ENCODE data around the gene TNNI2.
A peak's percentile ranks its signal among the peaks of the same experiment; 100 is the strongest.

Gene TNNI2

DNA sequence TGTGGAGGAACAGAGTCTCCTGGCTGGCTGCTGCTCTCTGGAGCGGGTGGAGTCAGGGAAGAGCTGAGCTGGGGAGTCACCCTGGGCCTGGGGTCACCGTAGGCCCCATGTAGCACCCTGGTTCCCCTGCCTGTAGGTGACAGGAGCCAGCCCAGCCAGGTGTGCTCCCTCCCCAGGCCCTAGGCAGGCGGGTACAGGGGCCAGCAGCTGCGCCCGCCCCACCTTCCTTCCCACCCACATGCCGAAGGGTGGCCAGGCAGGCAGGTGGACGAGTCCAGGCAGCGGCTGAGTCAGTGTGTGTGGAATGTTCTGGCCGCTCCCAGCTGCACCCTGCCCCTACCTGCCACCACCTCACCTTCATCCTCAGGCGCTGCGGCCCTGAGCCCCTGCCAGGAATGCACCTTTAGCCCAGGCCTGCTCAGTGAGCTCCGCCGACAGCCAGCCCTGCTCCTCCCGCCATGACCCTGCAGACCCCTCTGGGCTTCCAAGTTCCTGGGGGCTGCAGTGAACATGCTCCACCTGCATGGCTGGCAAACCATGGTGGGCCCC is 4.6 kb upstream of the TNNI2 start:
- TF ChIP-seq RAD21 (IDR thresholded peaks at IDR 0.05; ENCODE audit: low read depth) (no peak), CEBPB (IDR thresholded peaks at IDR 0.05) (no peak), USF1 (IDR thresholded peaks at IDR 0.05) (no peak; the same call in 1 of the 2 replicates), YY1 (IDR thresholded peaks at IDR 0.05; ENCODE audit: low read depth) (peak; percentile 61; the same call in 1 of the 2 replicates), ZBTB7A (IDR thresholded peaks at IDR 0.05; ENCODE audit: low read depth) (no peak; the same call in 1 of the 2 replicates), FOXM1 (IDR thresholded peaks at IDR 0.05; ENCODE audit: borderline replicate concordance, low read depth) (0 out of 2 replicates have a peak, but pooled peaks have one; percentile 33), TEAD4 (IDR thresholded peaks at IDR 0.05) (peak; percentile 96), TCF12 (IDR thresholded peaks at IDR 0.05; ENCODE audit: low read depth) (peak; percentile 94), EGR1 (IDR thresholded peaks at IDR 0.05) (peak; percentile 59; the same call in 1 of the 2 replicates), TAF1 (IDR thresholded peaks at IDR 0.05; ENCODE audit: low read depth) (0 out of 2 replicates have a peak, but pooled peaks have one; percentile 24), MAX (IDR thresholded peaks at IDR 0.05) (peak; percentile 94), CREB1 (IDR thresholded peaks at IDR 0.05; ENCODE audit: low read depth) (no peak), EP300 (IDR thresholded peaks at IDR 0.05; ENCODE audit: borderline replicate concordance) (peak; percentile 80), NFIC (IDR thresholded peaks at IDR 0.05) (peak; percentile 70)
- TF ChIP-seq, protein P1, sequence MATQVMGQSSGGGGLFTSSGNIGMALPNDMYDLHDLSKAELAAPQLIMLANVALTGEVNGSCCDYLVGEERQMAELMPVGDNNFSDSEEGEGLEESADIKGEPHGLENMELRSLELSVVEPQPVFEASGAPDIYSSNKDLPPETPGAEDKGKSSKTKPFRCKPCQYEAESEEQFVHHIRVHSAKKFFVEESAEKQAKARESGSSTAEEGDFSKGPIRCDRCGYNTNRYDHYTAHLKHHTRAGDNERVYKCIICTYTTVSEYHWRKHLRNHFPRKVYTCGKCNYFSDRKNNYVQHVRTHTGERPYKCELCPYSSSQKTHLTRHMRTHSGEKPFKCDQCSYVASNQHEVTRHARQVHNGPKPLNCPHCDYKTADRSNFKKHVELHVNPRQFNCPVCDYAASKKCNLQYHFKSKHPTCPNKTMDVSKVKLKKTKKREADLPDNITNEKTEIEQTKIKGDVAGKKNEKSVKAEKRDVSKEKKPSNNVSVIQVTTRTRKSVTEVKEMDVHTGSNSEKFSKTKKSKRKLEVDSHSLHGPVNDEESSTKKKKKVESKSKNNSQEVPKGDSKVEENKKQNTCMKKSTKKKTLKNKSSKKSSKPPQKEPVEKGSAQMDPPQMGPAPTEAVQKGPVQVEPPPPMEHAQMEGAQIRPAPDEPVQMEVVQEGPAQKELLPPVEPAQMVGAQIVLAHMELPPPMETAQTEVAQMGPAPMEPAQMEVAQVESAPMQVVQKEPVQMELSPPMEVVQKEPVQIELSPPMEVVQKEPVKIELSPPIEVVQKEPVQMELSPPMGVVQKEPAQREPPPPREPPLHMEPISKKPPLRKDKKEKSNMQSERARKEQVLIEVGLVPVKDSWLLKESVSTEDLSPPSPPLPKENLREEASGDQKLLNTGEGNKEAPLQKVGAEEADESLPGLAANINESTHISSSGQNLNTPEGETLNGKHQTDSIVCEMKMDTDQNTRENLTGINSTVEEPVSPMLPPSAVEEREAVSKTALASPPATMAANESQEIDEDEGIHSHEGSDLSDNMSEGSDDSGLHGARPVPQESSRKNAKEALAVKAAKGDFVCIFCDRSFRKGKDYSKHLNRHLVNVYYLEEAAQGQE (IDR thresholded peaks at IDR 0.05; ENCODE audit: low read depth) = no peak

GRCh38 chr11:1834779-1835670 is 3.8 kb upstream of the TNNI2 start, which contains the start of gene SYT8:
SYT8 (plus strand) TSS chr11:1834990; CDS start chr11:1835106, 116 bp downstream.
- 0 out of 2 replicates have a peak, but pooled peaks have one; percentile 17 for TF ChIP-seq NFIC (IDR thresholded peaks at IDR 0.05)
- TF ChIP-seq EP300 (IDR thresholded peaks at IDR 0.05; ENCODE audit: borderline replicate concordance) = no peak

GRCh38 chr11:1835671-1836010 is 3.1 kb upstream of the TNNI2 start:
- TF ChIP-seq YY1 (IDR thresholded peaks at IDR 0.05; ENCODE audit: low read depth) = no peak
- no peak for TF ChIP-seq CREB1 (IDR thresholded peaks at IDR 0.05; ENCODE audit: low read depth)
- no peak for TF ChIP-seq TCF12 (IDR thresholded peaks at IDR 0.05; ENCODE audit: low read depth)
- no peak for TF ChIP-seq NFIC (IDR thresholded peaks at IDR 0.05)
- TF ChIP-seq RAD21 (IDR thresholded peaks at IDR 0.05; ENCODE audit: low read depth) = no peak
- no peak for TF ChIP-seq MAX (IDR thresholded peaks at IDR 0.05)
- TF ChIP-seq CEBPB (IDR thresholded peaks at IDR 0.05) = no peak
- TF ChIP-seq TAF1 (IDR thresholded peaks at IDR 0.05; ENCODE audit: low read depth) = no peak
- TF ChIP-seq EGR1 (IDR thresholded peaks at IDR 0.05) = no peak
- TF ChIP-seq TEAD4 (IDR thresholded peaks at IDR 0.05) = no peak
- no peak for TF ChIP-seq EP300 (IDR thresholded peaks at IDR 0.05; ENCODE audit: borderline replicate concordance)
- no peak for TF ChIP-seq USF1 (IDR thresholded peaks at IDR 0.05)
- TF ChIP-seq, protein P1 (IDR thresholded peaks at IDR 0.05; ENCODE audit: low read depth) = no peak
- no peak; the same call in 1 of the 2 replicates for TF ChIP-seq ZBTB7A (IDR thresholded peaks at IDR 0.05; ENCODE audit: low read depth)
- TF ChIP-seq FOXM1 (IDR thresholded peaks at IDR 0.05; ENCODE audit: borderline replicate concordance, low read depth) = no peak

DNA sequence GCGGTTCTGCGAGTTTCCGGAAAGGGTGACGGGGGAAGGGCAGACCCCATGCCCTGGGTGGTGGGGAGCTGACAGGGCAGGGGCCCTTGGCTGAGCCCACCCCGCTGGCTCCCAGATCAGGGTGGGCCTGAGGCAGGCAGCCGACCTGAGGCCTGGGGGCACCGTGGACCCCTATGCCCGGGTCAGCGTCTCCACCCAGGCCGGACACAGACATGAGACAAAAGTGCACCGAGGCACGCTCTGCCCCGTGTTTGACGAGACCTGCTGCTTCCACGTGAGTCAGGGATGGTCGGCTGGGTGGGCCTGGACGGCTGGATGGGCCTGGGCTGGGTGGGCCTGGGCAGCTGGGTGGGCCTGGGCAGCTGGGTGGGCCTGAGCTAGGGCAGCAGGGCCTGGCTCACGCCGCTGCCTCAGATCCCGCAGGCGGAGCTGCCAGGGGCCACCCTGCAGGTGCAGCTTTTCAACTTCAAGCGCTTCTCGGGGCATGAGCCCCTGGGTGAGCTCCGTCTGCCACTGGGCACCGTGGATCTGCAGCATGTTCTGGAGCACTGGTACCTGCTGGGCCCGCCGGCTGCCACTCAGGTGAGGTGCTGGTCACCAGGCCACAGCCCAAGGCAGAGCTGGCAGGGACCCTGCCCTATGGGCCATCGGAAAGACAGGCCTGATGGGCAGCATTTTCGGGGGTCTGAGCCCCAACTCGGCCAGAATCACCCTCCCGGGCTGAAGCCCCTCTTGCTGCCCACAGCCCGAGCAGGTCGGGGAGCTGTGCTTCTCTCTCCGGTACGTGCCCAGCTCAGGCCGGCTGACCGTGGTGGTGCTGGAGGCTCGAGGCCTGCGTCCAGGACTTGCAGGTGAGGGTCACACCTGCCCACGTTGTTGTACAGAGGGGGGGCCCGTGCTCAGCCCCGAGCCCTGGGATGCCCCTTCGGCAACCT is 2.5 kb upstream of the TNNI2 start:
- TF ChIP-seq EP300 (IDR thresholded peaks at IDR 0.05; ENCODE audit: borderline replicate concordance) = no peak
- no peak for TF ChIP-seq TCF12 (IDR thresholded peaks at IDR 0.05; ENCODE audit: low read depth)
- no peak for TF ChIP-seq ZBTB7A (IDR thresholded peaks at IDR 0.05; ENCODE audit: low read depth)
- no peak for TF ChIP-seq TEAD4 (IDR thresholded peaks at IDR 0.05)
- TF ChIP-seq, protein P1 (IDR thresholded peaks at IDR 0.05; ENCODE audit: low read depth) = no peak
- TF ChIP-seq CEBPB (IDR thresholded peaks at IDR 0.05) = no peak
- no peak for TF ChIP-seq TAF1 (IDR thresholded peaks at IDR 0.05; ENCODE audit: low read depth)
- TF ChIP-seq MAX (IDR thresholded peaks at IDR 0.05) = no peak
- TF ChIP-seq CREB1 (IDR thresholded peaks at IDR 0.05; ENCODE audit: low read depth) = no peak
- TF ChIP-seq USF1 (IDR thresholded peaks at IDR 0.05) = no peak
- no peak for TF ChIP-seq RAD21 (IDR thresholded peaks at IDR 0.05; ENCODE audit: low read depth)
- no peak for TF ChIP-seq FOXM1 (IDR thresholded peaks at IDR 0.05; ENCODE audit: borderline replicate concordance, low read depth)
- no peak for TF ChIP-seq EGR1 (IDR thresholded peaks at IDR 0.05)
